ENCODE data around the gene IMP4.
"Not testable (repeated sequence)": the region's sequence is repeated elsewhere in the genome, so short reads cannot be mapped to it uniquely, and the experiment has no call there.

Gene IMP4, protein sequence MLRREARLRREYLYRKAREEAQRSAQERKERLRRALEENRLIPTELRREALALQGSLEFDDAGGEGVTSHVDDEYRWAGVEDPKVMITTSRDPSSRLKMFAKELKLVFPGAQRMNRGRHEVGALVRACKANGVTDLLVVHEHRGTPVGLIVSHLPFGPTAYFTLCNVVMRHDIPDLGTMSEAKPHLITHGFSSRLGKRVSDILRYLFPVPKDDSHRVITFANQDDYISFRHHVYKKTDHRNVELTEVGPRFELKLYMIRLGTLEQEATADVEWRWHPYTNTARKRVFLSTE

DNA sequence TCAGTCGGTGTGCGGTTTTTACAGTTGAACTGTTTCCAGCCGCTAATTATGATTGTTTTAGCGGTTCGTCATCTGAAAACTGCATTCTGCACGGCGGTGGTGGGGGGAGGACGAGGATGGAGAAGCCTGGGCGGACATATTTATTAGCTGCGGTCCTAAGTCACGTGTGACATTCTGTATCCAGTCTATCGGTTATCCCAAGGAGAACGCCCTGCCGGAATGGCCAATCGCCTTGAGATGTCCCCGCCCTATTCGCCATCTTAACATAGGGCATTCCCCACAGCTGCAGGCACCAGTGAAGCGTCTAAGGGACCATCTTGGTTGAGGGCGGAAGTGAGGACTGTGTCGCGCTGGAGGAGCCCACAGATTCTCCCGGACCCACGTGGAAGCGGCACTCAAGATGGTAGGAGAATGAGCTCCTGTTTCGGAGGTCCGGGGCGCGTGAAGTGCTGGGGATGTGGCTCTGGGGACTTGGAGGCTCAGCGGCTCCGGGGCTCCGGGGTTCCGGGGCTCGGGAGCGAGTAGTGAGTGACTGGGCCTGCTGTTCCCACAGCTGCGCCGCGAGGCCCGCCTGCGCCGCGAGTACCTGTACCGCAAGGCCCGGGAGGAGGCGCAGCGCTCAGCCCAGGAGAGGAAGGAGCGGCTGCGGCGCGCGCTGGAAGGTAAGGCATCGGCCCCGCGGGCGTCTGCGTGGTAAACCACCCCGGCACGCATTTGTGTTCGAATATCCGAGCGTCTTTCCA is at the start of gene IMP4:
TSS of gene IMP4 (plus strand) at position 365 of the 743 bp plus-strand sequence. CDS start at position 401, 36 bp downstream.
- peak; percentile 33 for FAIRE-seq

DNA sequence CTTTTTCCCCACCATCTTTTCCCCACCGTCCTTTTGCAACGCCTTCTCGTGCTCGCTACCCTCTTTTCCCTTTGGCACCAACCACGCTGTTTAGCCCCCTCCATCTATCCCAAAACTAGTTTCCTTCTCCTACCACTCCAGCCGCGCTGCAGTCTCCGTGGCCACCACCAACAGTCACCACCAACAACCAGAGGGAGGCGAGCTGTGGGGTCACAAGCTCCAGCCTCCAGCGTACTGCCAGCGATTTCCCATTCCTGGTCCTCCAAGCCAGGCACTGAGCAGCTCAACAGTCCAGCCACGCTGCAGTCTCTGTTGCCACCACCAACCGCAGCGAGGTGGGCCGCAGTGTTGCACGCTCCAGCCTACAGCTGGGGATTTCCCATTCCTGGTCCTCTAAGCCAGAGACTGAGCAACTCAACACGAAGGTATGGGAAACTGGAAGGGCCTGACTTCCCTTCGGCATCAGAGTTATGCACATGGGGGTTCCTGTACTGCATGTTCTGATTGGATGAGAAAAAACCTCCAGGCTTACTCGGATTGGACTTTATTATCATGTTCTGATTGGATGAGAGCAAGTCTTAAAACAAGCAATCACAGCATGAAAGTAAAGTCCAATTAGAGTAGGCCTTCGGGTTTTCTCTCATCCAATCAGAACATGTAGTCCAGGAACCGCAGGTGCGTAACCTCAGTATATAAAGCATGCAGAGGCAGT is 42.3 kb upstream of the IMP4 start:
- no peak for FAIRE-seq

DNA sequence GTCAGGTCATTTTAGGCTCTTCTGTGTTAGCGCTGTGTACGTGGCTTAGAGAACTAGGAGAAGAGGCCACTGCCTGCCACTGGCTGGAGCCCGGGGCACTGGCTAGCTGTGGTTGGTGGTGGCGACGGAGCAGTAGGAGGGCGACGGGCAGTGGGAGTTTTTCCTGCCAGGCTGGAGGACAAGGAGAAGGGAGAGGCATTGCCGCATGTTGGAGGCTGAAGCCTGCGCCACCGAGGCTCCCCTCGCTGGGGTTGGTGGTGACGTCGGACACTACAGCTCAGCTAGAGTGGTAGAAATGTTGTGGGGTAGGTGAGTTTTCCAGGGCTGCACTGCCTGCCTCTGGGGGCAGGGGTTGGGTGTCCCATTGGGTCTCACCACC is 41.7 kb upstream of the IMP4 start:
- FAIRE-seq = no peak

DNA sequence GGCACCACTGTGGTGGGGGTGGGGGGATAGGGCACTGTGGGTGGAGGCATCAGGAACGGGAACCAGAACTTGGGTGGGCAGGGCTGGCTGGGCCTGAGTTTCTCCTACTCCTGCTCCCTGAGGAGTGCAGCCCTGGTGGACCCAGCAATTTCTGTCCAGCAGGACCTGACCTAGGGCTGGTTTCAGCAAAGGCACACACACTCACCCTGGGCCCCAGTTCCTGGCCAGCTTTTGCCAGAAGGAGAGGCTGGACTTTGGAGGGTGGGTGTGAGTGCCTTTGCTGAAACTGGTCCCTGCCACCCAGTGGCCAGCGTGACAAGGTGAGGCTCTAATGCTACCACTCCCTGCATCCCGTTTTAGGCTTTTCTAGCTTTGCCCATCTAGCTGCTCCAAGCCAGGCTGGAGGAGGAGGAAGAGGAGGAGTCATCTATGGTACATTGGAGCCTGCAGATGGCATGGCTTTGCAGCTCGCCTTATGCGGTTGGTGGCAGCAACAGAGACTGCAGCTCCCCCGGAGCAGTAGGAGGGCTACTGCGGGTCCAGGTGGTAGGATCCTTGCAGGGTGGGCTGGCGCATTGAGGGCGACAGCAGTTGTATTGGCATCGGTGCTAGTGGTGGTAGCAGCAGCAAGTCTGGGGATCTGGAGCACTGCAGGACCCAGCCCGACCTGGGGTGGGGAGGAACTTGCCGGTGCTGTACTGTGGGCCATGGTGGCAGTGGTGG is 40.4 kb upstream of the IMP4 start:
- no peak for FAIRE-seq

DNA sequence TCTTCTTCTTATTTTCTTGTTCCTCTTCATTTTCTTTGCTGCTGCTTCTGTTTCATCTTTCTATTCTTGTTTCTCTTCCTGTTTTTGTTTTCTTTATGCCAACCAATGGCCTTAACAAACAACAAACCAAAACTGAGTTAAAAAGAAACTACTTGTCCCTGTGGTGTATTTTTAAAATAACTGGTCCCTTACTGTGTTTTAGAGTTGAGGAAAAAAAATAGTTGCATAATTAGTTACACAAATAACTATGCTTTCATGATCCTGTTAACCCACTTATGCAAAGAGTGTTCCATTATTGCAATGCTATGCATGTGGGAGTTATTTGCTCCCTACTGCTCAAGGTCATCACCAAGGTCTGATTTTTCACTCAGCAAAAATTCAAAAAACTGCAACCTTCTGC is 39.5 kb upstream of the IMP4 start:
- FAIRE-seq = no peak

DNA sequence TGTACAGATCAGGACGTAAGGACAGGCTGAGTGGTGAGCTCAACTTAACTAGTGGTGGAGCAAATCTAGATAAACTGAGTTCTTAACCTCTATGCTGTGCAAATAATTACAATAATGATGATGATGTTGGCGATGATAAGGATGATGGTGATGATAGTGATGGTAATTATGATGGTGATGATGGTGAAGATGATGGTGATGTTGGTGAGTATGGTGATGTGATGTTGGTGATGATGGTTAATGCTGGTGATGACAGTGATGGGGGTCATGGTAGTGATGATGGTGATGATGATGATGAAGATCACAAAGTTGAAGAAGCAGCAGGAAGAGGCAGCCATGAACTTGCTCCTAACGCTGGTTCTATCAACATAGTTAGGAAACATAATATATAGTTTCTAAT is 38.0 kb upstream of the IMP4 start:
- FAIRE-seq = no peak

DNA sequence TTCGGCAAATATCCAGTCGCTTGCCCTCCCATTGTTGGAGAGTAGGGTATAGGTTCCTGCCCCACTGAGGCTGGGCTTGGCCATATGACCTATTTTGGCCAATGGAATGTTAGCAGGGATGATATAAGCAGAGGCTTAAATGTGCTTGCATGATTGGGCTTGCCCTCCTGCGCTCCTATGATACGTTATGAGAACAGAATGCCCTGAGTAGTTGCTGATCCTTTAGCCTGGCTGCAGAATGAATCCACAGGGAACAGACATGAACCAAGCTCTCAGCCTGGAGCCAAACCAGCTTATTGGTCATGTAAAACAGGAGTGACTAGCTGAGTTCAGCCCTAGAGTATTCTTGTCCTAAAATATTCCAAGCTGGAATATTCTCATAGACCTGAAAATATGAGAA is 34.8 kb upstream of the IMP4 start:
- FAIRE-seq = no peak

DNA sequence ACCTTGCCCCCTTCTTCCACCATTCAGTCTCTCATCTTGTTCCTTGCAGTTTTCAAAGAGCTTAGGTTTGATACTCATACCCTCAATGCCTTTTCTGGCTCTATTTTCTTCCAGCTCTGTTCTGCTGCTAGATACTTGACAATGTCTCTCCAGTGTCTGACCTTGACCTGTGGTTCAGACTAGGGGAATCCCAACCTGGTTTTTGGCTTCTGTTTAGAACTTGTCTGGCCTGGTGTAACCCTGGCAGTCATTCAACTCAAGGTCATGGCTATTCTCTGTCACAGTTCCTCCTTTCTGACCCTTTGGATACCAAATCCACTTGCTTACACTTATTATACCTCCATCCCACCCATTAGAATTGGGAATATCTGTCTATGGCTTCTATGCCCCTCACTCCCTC is 31.8 kb upstream of the IMP4 start:
- FAIRE-seq = no peak

DNA sequence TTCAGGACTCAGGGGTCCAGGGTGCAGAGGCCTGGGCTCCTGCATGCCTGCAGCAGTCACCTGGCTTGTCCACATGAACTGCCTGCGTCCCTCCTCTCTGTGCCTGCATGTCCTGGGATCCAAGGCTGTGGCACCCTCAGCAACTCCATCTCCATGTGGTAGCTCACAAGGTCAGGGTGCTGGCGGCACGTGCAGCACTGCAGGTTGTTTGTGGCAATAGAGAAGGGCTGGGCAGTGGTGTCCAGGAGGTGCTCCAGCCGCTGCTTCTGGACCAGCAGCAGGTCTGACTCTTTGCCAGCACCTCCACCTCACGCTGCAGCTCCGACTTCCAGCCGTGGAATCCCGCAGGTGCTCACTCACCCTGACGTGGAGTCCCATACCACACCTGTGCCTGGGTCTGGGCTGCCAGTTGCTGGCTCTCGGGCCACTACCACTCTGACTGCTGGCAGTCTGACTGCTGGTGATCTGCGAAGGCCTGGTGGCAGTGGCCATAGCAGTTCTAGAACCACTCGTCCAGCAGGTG is 28.8 kb upstream of the IMP4 start:
- FAIRE-seq = no peak

DNA sequence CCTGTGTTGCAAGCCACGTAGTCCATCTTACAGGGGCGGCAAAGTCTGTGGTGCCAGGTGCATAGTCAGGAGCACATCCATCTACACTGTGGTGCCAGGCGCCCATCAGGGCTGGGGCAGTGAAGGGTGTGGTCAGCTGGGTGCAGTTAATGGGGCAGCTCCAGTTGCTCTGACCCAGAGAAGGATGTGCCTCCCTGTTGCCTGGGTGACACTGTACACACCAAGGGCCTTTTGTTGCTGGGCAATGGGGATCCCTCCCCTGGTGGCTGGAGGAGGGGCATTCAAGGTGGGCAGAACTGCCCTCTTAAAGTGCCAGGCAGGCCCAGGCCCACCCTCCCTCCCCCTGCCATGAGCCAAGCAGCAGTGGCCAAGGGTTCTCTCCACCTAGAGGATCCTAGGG is 28.3 kb upstream of the IMP4 start:
- no peak for FAIRE-seq

DNA sequence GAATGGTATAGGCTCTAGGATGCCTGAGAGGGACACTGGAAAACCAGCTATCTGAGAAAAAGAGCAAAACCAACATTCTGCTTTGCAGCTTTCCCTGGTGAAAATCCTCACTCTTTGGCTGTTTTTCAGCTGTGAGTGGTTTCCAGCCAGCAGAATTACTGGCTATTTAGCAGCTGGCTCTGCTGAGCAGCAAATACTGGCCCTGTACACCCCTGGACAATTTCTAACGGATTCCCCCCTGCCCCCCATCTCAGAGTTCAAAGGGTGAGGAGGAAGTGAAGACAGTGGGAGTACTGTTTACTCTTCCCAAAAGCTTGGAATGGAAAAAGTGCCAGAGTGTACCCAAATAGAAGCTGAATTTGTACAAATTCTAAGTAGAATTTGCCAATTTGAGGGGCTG is 26.1 kb upstream of the IMP4 start:
- FAIRE-seq = no peak

DNA sequence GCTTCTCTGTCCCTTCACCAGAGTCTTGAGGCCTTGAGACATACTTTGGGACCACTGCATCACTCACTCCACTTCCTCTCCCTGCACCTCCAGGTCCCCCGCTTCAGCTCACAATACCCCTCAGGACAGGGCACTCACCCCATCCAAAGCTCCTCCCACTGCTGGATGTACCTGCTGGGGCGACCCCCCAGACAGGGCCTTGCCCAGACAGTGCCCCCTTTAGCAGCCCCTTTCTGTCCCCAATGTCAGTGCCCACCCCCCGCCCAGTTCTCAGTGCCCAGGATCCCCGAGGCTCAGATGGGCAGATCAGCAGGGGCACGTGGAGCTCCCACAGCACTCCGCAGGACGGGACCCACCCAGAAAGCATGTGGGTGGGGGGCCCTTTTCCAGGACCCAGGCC is 23.8 kb upstream of the IMP4 start:
- no peak for FAIRE-seq

DNA sequence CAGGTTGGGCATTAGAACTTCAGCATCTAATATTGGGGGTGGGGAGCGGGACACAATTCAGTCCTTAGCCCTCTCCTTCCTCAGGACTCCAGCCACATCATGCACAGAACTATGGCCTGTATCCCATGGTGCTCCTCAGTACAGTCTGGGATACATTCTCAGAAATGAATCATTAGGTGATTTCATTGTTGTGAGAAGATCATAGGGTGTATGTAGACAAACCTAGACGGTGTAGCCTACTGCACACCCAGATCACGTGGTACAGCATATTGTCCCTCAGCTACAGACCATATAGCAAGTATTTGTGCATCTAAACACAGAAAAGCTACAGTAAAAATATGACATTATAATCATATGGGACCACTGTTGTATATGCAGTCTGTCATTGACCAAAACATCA is 23.2 kb upstream of the IMP4 start:
- no peak for FAIRE-seq

DNA sequence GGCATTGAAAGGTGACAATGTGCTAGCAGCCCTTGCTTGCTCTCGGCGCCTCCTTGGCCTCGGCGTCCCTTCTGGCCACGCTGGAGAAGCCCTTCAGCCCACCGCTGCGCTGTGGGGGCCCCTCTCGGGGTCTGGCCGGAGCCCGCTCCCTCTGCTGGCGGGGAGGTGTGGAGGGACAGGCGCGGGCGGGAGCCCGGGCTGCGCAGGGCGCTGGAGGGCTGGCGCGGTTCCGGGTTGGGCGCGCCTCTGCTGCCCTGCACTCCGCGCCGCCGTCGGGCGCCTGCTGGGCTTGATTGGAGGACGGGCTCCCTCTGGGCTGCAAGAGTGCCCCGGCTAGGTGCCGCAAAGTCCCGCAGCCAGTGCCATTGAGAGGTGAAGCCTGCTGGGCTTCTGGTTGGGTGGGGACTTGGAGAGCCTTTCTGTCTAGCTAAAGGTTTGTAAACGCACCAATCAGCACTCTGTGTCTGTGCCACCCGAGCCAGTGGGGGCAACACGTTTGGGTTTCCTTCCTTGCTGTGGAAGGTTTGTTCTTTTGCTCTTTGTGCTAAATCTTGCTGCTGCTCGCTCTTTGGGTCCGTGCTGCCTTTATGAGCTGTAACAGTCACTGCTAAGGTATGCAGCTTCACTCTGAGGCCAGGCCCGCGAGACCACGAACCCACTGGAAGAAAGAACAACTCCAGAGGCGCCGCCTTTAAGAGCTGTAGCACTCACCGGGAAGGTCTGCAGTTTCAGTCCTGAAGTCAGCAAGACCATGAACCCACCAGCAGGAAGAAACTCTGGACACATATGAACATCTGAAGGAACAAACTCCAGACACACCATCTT is 14.8 kb upstream of the IMP4 start:
- FAIRE-seq = no peak

DNA sequence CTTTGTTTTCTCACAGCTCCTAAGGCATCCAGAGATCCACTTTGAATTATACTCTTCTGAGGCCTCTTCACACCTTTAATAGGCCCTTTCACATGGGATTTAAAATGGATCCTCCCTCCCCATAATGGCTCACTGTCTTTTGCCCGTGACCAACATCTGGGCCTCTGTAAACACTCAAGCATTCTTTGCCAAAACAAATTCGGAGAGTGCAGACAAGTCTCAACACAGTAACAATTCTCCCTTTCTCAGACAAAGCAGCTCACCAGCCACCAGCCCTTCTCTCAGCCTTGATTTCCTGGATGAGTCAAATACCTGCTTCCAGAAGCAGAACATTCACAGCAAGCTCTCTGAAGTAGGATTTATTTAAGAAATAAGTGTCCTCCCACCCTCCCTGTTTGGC is 14.0 kb upstream of the IMP4 start:
- FAIRE-seq = no peak

DNA sequence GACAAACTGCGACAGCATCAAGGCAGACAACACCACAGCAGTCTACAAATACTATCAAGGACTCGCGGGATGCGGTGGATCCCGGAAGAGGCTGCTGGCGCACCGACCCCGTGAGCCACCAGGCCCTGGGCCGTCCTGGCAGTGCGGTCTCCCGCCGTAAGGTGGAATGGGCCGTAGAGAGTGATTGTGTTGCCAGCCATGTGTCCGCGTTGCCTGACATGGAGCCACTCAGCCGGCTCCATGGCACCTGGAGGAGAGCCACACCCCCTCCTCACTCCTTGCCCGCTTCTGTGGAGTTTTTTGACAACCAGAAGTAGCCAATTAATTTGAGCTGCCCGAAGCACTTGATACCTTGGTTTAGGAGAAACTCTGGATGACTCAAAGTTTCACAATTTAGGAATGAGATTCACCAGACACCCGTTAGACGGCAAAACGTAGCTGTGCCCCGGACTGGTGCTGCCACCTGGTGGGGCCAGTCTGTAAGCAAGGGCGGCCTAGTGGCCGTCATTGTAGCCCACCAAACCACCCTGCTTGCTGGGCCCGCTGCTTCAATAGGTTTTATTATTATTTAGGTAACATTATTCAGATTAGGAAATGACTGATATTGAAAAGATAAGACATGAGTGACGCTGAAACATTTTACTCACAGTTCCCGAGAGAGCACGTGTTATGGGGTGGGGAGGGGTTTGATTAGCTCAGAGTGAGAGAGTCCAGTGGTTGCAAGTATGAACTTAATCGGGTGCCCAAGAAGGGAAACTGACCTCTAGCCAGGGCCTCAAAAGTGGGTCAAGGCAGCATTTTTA is 10.2 kb upstream of the IMP4 start:
- no peak for FAIRE-seq

DNA sequence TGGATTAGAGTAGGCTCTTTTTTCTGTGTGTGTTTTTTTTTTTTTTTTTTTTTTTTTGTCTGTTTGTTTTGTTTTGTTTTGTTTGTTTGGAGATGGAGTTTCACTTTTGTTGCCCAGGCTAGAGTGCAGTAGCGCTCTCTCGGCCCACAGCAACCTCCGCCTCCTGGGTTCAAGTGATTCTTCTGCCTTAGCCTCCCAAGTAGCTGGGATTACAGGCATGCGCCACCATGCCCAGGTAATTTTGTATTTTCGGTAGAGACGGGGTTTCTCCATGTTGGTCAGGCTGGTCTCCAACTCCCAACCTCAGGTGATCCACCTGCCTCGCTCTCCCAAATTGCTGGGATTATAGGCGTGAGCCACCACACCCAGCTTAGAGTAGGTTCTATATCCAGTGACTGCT is 9.4 kb upstream of the IMP4 start:
- FAIRE-seq = not testable (repeated sequence)

DNA sequence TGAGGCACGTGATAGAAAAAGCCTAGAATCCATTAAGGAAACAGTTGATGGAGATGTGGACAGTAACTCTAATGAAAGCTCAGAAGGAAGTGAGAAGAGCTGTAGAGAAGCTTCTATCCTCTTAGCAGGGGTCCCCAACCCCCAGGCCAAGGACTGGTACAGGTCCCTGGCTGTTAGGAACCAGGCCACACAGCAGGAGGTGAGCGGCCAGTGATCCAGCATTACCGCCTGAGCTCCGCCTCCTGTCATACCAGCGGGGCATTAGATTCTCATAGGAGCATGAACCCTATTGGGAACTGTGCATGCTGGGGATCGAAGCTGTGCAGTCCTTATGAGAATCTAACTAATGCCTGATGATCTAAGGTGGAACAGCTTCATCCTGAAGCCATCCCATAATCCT is 8.7 kb upstream of the IMP4 start:
- no peak for FAIRE-seq

DNA sequence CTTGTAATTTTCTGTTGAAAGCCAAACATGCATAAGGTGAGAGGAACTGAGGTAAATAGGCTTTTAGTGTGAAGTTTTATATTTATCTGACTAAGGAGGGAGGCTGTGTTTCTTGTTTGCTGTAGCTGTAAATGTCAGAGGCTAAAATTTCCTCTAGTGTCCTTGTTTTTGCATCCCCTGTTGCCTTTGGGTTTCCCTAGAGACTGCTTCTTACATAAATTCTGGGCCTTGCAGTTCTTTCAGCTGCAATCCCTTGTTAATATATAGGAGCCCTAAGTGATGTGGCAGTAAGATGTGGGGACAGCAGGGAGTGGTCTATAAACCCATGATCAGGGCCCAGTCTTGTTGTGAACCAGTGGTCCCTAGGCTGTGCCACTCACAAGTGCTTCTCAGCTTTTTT is 7.5 kb upstream of the IMP4 start:
- FAIRE-seq = no peak

DNA sequence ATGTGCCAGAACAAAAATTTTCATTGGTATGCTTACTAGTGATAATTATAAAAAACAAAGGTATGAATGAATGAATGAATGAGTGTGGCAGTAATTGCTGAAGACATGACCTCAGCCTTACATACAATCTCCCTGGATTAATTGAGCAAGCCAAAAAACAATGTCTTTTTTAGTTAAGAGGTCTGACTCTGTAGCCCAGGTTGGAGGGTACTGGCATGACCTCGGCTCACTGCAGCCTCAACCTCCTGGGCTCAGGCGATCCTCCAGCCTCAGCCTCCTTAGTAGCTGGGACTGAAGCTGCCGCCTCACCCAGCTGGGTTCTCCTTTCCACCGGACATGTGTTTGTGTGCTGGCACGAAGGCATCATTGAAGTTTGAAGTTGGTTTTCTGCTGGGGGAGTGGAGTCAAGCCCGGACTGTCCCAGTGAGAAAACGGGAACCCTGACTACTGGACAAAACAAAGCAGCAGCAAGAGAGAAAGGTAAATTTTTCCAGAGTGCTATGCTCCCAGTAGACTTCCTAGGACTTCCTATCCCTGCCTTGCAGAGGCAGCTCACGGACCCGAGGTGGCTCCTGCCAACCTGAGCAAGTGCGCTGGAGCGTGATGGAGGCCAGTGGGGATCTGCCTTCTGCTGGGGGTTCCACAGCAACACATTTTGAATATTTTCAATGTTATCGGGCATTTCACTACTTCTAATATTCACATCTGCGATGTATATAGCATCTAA is 6.4 kb upstream of the IMP4 start:
- no peak for FAIRE-seq

All from islet of Langerhans (tissue), 1 donor.